Activated T-helper 1 cell treated with anti-CD3 and anti-CD28 coated beads, Interleukin-12 subunit alpha, Interleukin-12 subunit beta, Interleukin-2, Interleukin-4 antibody, amounts not matched to agents 30 ng/mL and 10 ng/mL and 1 ng/mL, durations not matched to agents 14 hours and 24 hours and 36 hours (primary cell): ENCODE results near the gene RFPL3. TPM values are rescaled to one million over a fixed set of nuclear protein-coding genes. Genes with fewer than 3 reads are reported as not detected.
"Not testable (repeated sequence)": the region's sequence is repeated elsewhere in the genome, so short reads cannot be mapped to it uniquely, and the experiment has no call there.

Experiments used
- DNase-seq: peaks from one replicate; pipeline ENCODE4 v3.0.0; 2021; ENCODE audit warnings: low spot score
- H3K27ac Mint-ChIP-seq: one replicate; pipeline ENCODE4 v1.8.0; 2021; ENCODE audit warnings: mild to moderate bottlenecking, mixed read lengths
- H3K27me3 Mint-ChIP-seq: one replicate; pipeline ENCODE4 v1.8.0; 2022; ENCODE audit warnings: mild to moderate bottlenecking, moderate library complexity, mixed read lengths; ENCODE audit not compliant: insufficient read depth
- H3K36me3 Mint-ChIP-seq: one replicate; pipeline ENCODE4 v1.8.0; 2021; ENCODE audit warnings: low read depth, mixed read lengths
- H3K4me1 Mint-ChIP-seq: one replicate; pipeline ENCODE4 v1.8.0; 2021; ENCODE audit warnings: low read depth, mixed read lengths
- H3K4me3 Mint-ChIP-seq: one replicate; pipeline ENCODE4 v1.8.0; 2021; ENCODE audit warnings: mild to moderate bottlenecking, moderate library complexity, mixed read lengths
- H3K9me3 Mint-ChIP-seq: one replicate; pipeline ENCODE4 v1.8.0; 2021; ENCODE audit warnings: mixed read lengths
- intact Hi-C: fragments of 100-400 bp; cut with micrococcal nuclease; formaldehyde crosslinking; loops from one replicate; pipeline ENCODE4 v1.15.1; 2024
- total RNA-seq: library from RNA; stranded (reverse); gene quantifications from 2 replicates; pipeline ENCODE4 v1.2.3, GENCODE V29; 2022

Gene RFPL3
- total RNA-seq, 1 donor from 2014 or later: not detected

GRCh38 chr22:32333769-32334659, 23.7 kb upstream of the RFPL3 start:
- intact Hi-C loops: no loop called here
- Mint-ChIP-seq H3K4me1 (no peaks in the 10 kb centered on the region), H3K9me3 (no peaks in the 10 kb centered on the region), H3K27me3 (no peaks in the 10 kb centered on the region), H3K4me3 (no peak overlapping the region), H3K36me3 (no peaks in the 10 kb centered on the region), H3K27ac (no peak overlapping the region)
- DNase-seq: no peak

- DNase-seq: no peak
- Mint-ChIP-seq H3K4me1 (no peaks in the 10 kb centered on the region), H3K9me3 (no peaks in the 10 kb centered on the region), H3K36me3 (no peaks in the 10 kb centered on the region), H3K27ac (no peak overlapping the region), H3K4me3 (no peak overlapping the region), H3K27me3 (no peaks in the 10 kb centered on the region)
- intact Hi-C loops: no loop called here
These were observed 22.9 kb upstream of the RFPL3 start for GRCh38 chr22:32334660-32335365.

- Mint-ChIP-seq H3K27ac (no peak overlapping the region), H3K27me3 (no peaks in the 10 kb centered on the region), H3K4me3 (no peak overlapping the region), H3K9me3 (no peaks in the 10 kb centered on the region), H3K4me1 (no peaks in the 10 kb centered on the region), H3K36me3 (no peaks in the 10 kb centered on the region)
- DNase-seq: no peak
- intact Hi-C loops: no loop called here
These were observed 22.2 kb upstream of the RFPL3 start for GRCh38 chr22:32335471-32335870.

- H3K9me3 Mint-ChIP-seq: no peaks in the 10 kb centered on the region
- intact Hi-C loops: no loop called here
- no peak for DNase-seq
- no peaks in the 10 kb centered on the region for H3K4me1 Mint-ChIP-seq
- H3K27me3 Mint-ChIP-seq: no peaks in the 10 kb centered on the region
- no peaks in the 10 kb centered on the region for H3K36me3 Mint-ChIP-seq
- H3K27ac Mint-ChIP-seq: no peak overlapping the region
- H3K4me3 Mint-ChIP-seq: no peak overlapping the region
These were observed 21.5 kb upstream of the RFPL3 start for GRCh38 chr22:32336121-32336603.

- H3K27ac Mint-ChIP-seq: no peak overlapping the region
- intact Hi-C loops: no loop called here
- DNase-seq: no peak
- H3K9me3 Mint-ChIP-seq: no peaks in the 10 kb centered on the region
- no peaks in the 10 kb centered on the region for H3K4me1 Mint-ChIP-seq
- H3K4me3 Mint-ChIP-seq: no peak overlapping the region
- no peaks in the 10 kb centered on the region for H3K27me3 Mint-ChIP-seq
- H3K36me3 Mint-ChIP-seq: no peaks in the 10 kb centered on the region
These were observed 20.8 kb upstream of the RFPL3 start for GRCh38 chr22:32336771-32337424.

GRCh38 chr22:32337425-32337824, 20.2 kb upstream of the RFPL3 start:
- H3K27me3 Mint-ChIP-seq, DNase-seq, H3K4me1 Mint-ChIP-seq, H3K9me3 Mint-ChIP-seq, H3K4me3 Mint-ChIP-seq, H3K27ac Mint-ChIP-seq, H3K36me3 Mint-ChIP-seq, intact Hi-C loops: not testable (repeated sequence)

- intact Hi-C loops: no loop called here
- Mint-ChIP-seq H3K36me3 (no peaks in the 10 kb centered on the region), H3K27me3 (peaks cover 6% of the 10 kb centered on the region), H3K9me3 (no peaks in the 10 kb centered on the region), H3K4me1 (peaks cover 3% of the 10 kb centered on the region), H3K27ac (no peak overlapping the region), H3K4me3 (no peak overlapping the region)
- no peak for DNase-seq
These were observed 18.9 kb upstream of the RFPL3 start for GRCh38 chr22:32338757-32339156.

- Mint-ChIP-seq H3K4me1 (peaks cover 7% of the 10 kb centered on the region), H3K9me3 (no peaks in the 10 kb centered on the region), H3K27me3 (peaks cover 6% of the 10 kb centered on the region), H3K36me3 (no peaks in the 10 kb centered on the region), H3K4me3 (no peak overlapping the region), H3K27ac (no peak overlapping the region)
- intact Hi-C loops: no loop called here
- DNase-seq: no peak
These were observed 18.3 kb upstream of the RFPL3 start for GRCh38 chr22:32339190-32340012.

- no peak overlapping the region for H3K27ac Mint-ChIP-seq
These were observed 17.3 kb upstream of the RFPL3 start for GRCh38 chr22:32340411-32340810.

GRCh38 chr22:32341122-32341740, 16.4 kb upstream of the RFPL3 start:
- intact Hi-C loops: no loop called here
- H3K9me3 Mint-ChIP-seq: no peaks in the 10 kb centered on the region
- peaks cover 7% of the 10 kb centered on the region for H3K4me1 Mint-ChIP-seq
- H3K36me3 Mint-ChIP-seq: no peaks in the 10 kb centered on the region
- no peak overlapping the region for H3K27ac Mint-ChIP-seq
- no peak overlapping the region for H3K4me3 Mint-ChIP-seq
- H3K27me3 Mint-ChIP-seq: peaks cover 10% of the 10 kb centered on the region
- DNase-seq: no peak

More at GRCh38 chr22:32340411-32340810, 17.3 kb upstream of the RFPL3 start:
- H3K36me3 Mint-ChIP-seq: no peaks in the 10 kb centered on the region
- no peak for DNase-seq
- intact Hi-C loops: no loop called here
- no peak overlapping the region for H3K4me3 Mint-ChIP-seq
- H3K4me1 Mint-ChIP-seq: peaks cover 7% of the 10 kb centered on the region
- H3K27me3 Mint-ChIP-seq: peaks cover 7% of the 10 kb centered on the region
- H3K9me3 Mint-ChIP-seq: no peaks in the 10 kb centered on the region

- intact Hi-C loops: no loop called here
- no peak for DNase-seq
These were observed 14.7 kb upstream of the RFPL3 start for GRCh38 chr22:32342977-32343376.

GRCh38 chr22:32343941-32344340, 13.7 kb upstream of the RFPL3 start:
- no peaks in the 10 kb centered on the region for H3K36me3 Mint-ChIP-seq
- intact Hi-C loops: no loop called here
- H3K4me1 Mint-ChIP-seq: peaks cover 7% of the 10 kb centered on the region
- peaks cover 10% of the 10 kb centered on the region for H3K27me3 Mint-ChIP-seq
- no peak overlapping the region for H3K27ac Mint-ChIP-seq
- no peaks in the 10 kb centered on the region for H3K9me3 Mint-ChIP-seq
- no peak for DNase-seq
- H3K4me3 Mint-ChIP-seq: no peak overlapping the region

More at GRCh38 chr22:32342977-32343376, 14.7 kb upstream of the RFPL3 start:
- H3K4me3 Mint-ChIP-seq: no peak overlapping the region
- H3K9me3 Mint-ChIP-seq: no peaks in the 10 kb centered on the region
- H3K27me3 Mint-ChIP-seq: peaks cover 10% of the 10 kb centered on the region
- peaks cover 7% of the 10 kb centered on the region for H3K4me1 Mint-ChIP-seq
- H3K36me3 Mint-ChIP-seq: no peaks in the 10 kb centered on the region
- peak overlapping the region; percentile 6 for H3K27ac Mint-ChIP-seq
